ENCODE results near the gene CTTNBP2.

CTTNBP2 gene

DNA sequence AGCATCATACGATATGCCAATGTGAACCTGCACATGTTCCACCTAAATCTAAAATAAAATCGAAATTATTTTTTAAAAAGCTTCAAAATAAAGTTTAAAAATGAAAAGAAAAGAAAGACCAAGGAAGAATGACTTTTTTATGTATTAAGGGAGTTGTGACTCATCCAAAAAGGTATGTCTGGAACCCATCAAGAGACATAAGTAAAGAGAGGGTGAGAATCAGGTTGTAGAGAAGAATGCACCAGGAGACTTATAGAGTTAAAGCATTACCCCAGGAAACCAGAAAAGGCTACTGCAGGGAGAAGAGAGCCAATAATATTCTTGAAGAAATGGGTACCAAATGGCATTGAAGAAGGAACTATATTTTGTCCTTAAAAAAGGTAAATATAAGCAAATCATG lies 69.8 kb downstream of the CTTNBP2 start:
- H3K4me3 ChIP-seq: no peak overlapping the region
- peaks cover 0 to 13% (median 0%) of the 10 kb centered on the region in 10 experiments; a peak in 8 of 20 replicates for H3K4me1 ChIP-seq
- TF ChIP-seq Cebpa-rat (IDR thresholded peaks at IDR 0.05): no peak
- H3K36me3 ChIP-seq: no peaks in the 10 kb centered on the region
- H3K4me2 ChIP-seq: no peak overlapping the region
- no peak overlapping the region for H3K9ac ChIP-seq
- no peaks in the 10 kb centered on the region for H3K9me3 ChIP-seq (replicated peaks in 1 of 11)
- H4K20me1 ChIP-seq: no peaks in the 10 kb centered on the region
- no peaks in the 10 kb centered on the region for H3K27me3 ChIP-seq
- no peak overlapping the region for H3K27ac ChIP-seq

DNA sequence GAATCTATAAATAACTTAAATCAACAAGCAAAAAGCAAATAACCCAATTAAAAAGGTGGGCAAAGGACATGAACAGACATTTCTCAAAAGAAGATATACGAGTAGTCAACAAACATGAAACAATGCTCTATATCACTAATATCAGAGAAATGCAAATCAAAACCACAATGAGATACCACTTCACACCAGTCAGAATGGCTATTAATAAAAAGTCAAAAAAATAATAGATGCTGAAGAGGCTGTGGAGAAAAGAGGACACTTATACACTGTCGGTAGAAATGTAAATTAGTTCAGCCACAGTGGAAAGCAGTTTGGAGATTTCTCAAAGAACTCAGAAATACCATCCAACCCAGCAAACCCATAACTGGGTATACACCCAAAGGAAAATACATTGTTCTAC lies 70.6 kb downstream of the CTTNBP2 start:
- Histone ChIP-seq H3K27me3 (no peaks in the 10 kb centered on the region), H3K4me1 (peaks cover 0 to 4% (median 0%) of the 10 kb centered on the region in 10 experiments; a peak in 6 of 20 replicates), H3K9ac (no peak overlapping the region), H3K27ac (no peak overlapping the region), H3K4me2 (no peak overlapping the region), H4K20me1 (no peaks in the 10 kb centered on the region), H3K4me3 (no peak overlapping the region), H3K36me3 (no peaks in the 10 kb centered on the region), H3K9me3 (replicated peaks in 1 of 11) (no peaks in the 10 kb centered on the region)
- TF ChIP-seq Cebpa-rat (IDR thresholded peaks at IDR 0.05): no peak

- Histone ChIP-seq H4K20me1 (no peaks in the 10 kb centered on the region), H3K27ac (no peak overlapping the region), H3K4me2 (no peak overlapping the region), H3K9ac (no peak overlapping the region), H3K4me3 (no peak overlapping the region), H3K9me3 (replicated peaks in 1 of 11) (no peaks in the 10 kb centered on the region), H3K4me1 (0 out of 20 replicates have a peak, but pooled peaks cover 0 to 3% (median 0%) of the 10 kb centered on the region in 10 experiments), H3K27me3 (no peaks in the 10 kb centered on the region), H3K36me3 (no peaks in the 10 kb centered on the region)
- no peak for TF ChIP-seq Cebpa-rat (IDR thresholded peaks at IDR 0.05)
Measured at GRCh38 chr7:117800841-117801240, 72.4 kb downstream of the CTTNBP2 start.

- no peaks in the 10 kb centered on the region for H3K9me3 ChIP-seq (replicated peaks in 1 of 11)
- no peak overlapping the region for H3K4me2 ChIP-seq
- no peaks in the 10 kb centered on the region for H4K20me1 ChIP-seq
- H3K4me1 ChIP-seq: peaks cover 0 to 8% (median 0%) of the 10 kb centered on the region in 10 experiments; a peak in 1 of 20 replicates
- H3K4me3 ChIP-seq: no peak overlapping the region
- H3K27ac ChIP-seq: no peak overlapping the region
- no peak for TF ChIP-seq Cebpa-rat (IDR thresholded peaks at IDR 0.05)
- H3K27me3 ChIP-seq: no peaks in the 10 kb centered on the region
- H3K36me3 ChIP-seq: no peaks in the 10 kb centered on the region
- no peak overlapping the region for H3K9ac ChIP-seq
Measured at GRCh38 chr7:117800406-117800805, 72.8 kb downstream of the CTTNBP2 start.

DNA sequence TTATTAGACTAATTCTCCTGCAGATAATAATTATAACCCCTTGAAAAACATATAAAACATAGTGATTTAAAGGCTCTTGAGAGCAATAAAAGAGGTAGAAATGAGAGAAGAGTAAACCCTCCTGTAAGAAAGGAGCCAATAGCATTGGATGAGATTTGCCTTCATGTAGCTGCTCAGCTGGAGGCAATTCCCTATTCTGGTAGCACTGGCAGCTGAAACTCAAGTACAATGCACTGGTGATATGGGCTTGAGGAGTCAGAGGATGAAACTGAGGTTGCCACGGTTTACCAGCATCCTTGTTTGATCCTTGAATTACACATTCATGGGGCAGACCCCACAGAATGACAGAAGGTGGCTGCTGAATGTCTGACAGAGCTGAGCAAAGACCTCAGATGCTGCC lies 76.4 kb downstream of the CTTNBP2 start:
- H3K4me2 ChIP-seq: no peak overlapping the region
- no peak overlapping the region for H3K4me3 ChIP-seq
- no peak overlapping the region for H3K27ac ChIP-seq
- no peaks in the 10 kb centered on the region for H4K20me1 ChIP-seq
- no peaks in the 10 kb centered on the region for H3K36me3 ChIP-seq
- no peak for TF ChIP-seq Cebpa-rat (IDR thresholded peaks at IDR 0.05)
- H3K27me3 ChIP-seq: no peaks in the 10 kb centered on the region
- no peaks in the 10 kb centered on the region; a peak in 1 of 22 replicates for H3K9me3 ChIP-seq (replicated peaks in 1 of 11)
- H3K4me1 ChIP-seq: peaks cover 4 to 35% (median 21%) of the 10 kb centered on the region in 10 experiments; a peak in 19 of 20 replicates
- no peak overlapping the region for H3K9ac ChIP-seq

- TF ChIP-seq Cebpa-rat (IDR thresholded peaks at IDR 0.05): no peak
- H3K9me3 ChIP-seq (replicated peaks in 1 of 11): peaks cover 0 to 9% (median 0%) of the 10 kb centered on the region in 11 experiments; a peak in 4 of 22 replicates
- no peaks in the 10 kb centered on the region for H4K20me1 ChIP-seq
- H3K4me2 ChIP-seq: peak overlapping the region in 5 of 11 experiments; percentile 67 to 78 (median 72); a peak in 10 of 22 replicates
- no peaks in the 10 kb centered on the region for H3K36me3 ChIP-seq
- H3K27ac ChIP-seq: peak overlapping the region in 10 of 11 experiments; percentile 6 to 89 (median 86); a peak in 19 of 22 replicates
- no peak overlapping the region for H3K4me3 ChIP-seq
- peaks cover 5 to 64% (median 31%) of the 10 kb centered on the region in 10 experiments; a peak in 19 of 20 replicates for H3K4me1 ChIP-seq
- H3K9ac ChIP-seq: peak overlapping the region in 2 of 11 experiments; percentile 47 to 67; a peak in 1 of 22 replicates
- no peaks in the 10 kb centered on the region for H3K27me3 ChIP-seq
Measured at GRCh38 chr7:117793976-117794375, 79.3 kb downstream of the CTTNBP2 start.

DNA sequence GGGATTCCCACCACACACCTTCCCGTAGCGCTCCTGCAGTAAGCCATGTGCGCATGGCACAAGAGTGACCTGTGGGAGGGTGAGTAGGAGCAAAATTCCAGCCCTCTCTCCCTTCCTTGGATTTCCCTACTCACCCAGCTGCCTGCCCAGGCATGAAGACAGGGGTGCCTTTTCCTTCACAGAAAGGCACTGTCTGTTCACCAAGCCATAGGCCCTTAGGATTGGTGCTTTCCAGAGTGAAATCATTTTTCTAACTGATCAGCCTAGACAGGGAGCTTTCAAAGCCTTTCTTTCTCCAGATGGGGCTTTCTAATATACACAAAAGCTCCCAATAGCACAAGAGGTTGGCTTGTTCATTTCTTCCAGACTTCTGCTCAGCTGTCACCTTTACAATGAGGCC lies 79.7 kb downstream of the CTTNBP2 start:
- TF ChIP-seq Cebpa-rat (IDR thresholded peaks at IDR 0.05): no peak

DNA sequence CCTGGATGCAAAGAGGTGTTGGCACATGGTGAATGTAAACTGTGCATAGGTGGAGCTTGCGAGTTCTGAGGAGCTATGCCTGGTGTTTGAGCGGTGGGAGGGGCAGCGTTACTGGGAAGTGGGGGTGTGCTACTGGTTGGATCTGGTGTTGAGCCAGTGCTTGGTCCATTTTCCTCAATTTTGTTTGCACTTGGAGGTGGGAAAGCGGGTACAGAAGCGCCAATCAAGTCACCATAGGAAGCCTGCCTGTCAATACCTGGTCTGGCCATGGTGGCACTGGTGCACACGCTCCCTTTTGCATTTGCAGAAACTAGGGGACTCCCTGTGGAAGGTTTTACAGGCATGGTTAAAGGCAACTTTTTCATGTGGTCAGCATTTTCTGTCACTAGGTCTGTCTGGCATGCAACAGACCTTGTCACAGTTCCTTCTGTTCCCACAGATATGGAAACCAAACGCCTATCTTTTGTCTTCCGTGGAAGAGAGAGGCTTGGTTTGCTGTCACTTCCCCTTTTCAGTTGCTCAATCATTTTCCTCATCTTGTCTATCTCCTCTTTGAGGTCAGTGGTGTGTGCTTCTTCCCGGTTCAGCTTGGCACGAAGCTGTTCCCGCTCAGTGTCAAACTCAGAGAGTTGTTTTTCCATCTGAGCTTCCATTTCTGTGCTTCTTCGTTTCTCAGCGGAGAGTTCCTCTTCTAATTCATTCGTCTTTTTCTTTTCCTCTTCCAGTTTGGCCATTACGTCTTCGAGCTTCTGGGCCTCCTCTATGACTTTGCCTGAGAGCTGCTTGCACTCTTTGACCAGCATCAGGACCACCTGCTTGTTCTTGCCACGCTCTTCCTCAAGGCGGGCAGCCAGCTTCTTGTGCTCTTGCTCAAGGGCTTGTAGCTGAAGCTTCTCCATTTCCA lies 81.1 kb downstream of the CTTNBP2 start:
- Histone ChIP-seq H3K4me3 (no peak overlapping the region; a peak in 1 of 20 replicates), H3K4me2 (peak overlapping the region; percentile 32 to 81 (median 70)), H4K20me1 (no peaks in the 10 kb centered on the region), H3K27me3 (no peaks in the 10 kb centered on the region), H3K9me3 (replicated peaks in 1 of 11) (peaks cover 0 to 9% (median 3%) of the 10 kb centered on the region in 11 experiments; a peak in 6 of 22 replicates), H3K27ac (peak overlapping the region; percentile 13 to 89 (median 85); a peak in 21 of 22 replicates), H3K9ac (peak overlapping the region in 9 of 11 experiments; percentile 38 to 80 (median 67); a peak in 17 of 22 replicates), H3K36me3 (no peaks in the 10 kb centered on the region), H3K4me1 (peaks cover 5 to 73% (median 31%) of the 10 kb centered on the region in 10 experiments; a peak in 19 of 20 replicates)
- TF ChIP-seq Cebpa-rat (IDR thresholded peaks at IDR 0.05): peak; percentile 62 to 97 (median 93); a peak in 21 of 22 replicates

More for the DNA sequence above, 79.7 kb downstream of the CTTNBP2 start:
- Histone ChIP-seq H3K9ac (peak overlapping the region in 7 of 11 experiments; percentile 16 to 80 (median 47); a peak in 7 of 22 replicates), H3K27me3 (no peaks in the 10 kb centered on the region), H3K4me2 (peak overlapping the region in 6 of 11 experiments; percentile 61 to 78 (median 71); a peak in 11 of 22 replicates), H3K4me3 (no peak overlapping the region), H3K27ac (peak overlapping the region in 10 of 11 experiments; percentile 6 to 89 (median 86); a peak in 19 of 22 replicates), H4K20me1 (no peaks in the 10 kb centered on the region), H3K36me3 (no peaks in the 10 kb centered on the region), H3K4me1 (peaks cover 5 to 68% (median 31%) of the 10 kb centered on the region in 10 experiments; a peak in 19 of 20 replicates), H3K9me3 (replicated peaks in 1 of 11) (peaks cover 0 to 9% (median 0%) of the 10 kb centered on the region in 11 experiments; a peak in 4 of 22 replicates)

DNA sequence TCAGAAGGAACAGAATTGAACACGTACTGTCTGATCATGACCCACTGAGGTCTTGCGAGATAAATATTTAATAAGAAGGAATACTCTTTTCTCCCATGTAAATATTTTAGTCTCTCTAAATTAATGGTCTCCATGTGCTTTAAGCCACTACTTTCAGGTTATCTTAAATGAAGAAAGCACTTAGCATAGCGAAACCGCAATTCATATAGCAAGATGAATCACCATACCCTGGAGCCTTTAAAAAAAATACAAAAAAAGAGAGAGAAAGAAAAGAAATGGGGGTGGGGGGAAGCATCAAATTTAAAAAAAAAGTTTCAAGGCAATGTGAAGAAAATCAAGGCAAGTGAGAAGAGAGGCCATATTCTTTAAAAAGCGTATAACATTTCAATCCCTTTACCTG lies 82.5 kb downstream of the CTTNBP2 start:
- Histone ChIP-seq H3K9ac (no peak overlapping the region), H3K27ac (peak overlapping the region in 8 of 11 experiments; percentile 72 to 89 (median 82); a peak in 13 of 22 replicates), H4K20me1 (no peaks in the 10 kb centered on the region), H3K4me1 (peaks cover 5 to 68% (median 31%) of the 10 kb centered on the region in 10 experiments; a peak in 19 of 20 replicates), H3K27me3 (no peaks in the 10 kb centered on the region), H3K4me3 (no peak overlapping the region), H3K9me3 (replicated peaks in 1 of 11) (peaks cover 0 to 9% (median 3%) of the 10 kb centered on the region in 11 experiments; a peak in 6 of 22 replicates), H3K4me2 (peak overlapping the region in 5 of 11 experiments; percentile 70 to 81 (median 75); a peak in 10 of 22 replicates), H3K36me3 (no peaks in the 10 kb centered on the region)
- TF ChIP-seq Cebpa-rat (IDR thresholded peaks at IDR 0.05): no peak

All from BLaER1 treated with 17β-estradiol and CSF1 and Interleukin-3, amounts not matched to agents 10 nM and 100 nM (cell line).